UCSD-AML1 (cell line): Measurements from ENCODE around the gene ABCD1.
A peak's percentile ranks its signal among the peaks of the same experiment; 100 is the strongest.

Source experiments
- DNase-seq: peaks from one replicate; lab custom pipeline; 2025; ENCODE audit not compliant: unreplicated experiment; lab: John Stamatoyannopoulos, UW

Gene ABCD1

GRCh38 chrX:153772316-153773217 is 47.9 kb downstream of the ABCD1 start:
- DNase-seq, result no peak

DNA sequence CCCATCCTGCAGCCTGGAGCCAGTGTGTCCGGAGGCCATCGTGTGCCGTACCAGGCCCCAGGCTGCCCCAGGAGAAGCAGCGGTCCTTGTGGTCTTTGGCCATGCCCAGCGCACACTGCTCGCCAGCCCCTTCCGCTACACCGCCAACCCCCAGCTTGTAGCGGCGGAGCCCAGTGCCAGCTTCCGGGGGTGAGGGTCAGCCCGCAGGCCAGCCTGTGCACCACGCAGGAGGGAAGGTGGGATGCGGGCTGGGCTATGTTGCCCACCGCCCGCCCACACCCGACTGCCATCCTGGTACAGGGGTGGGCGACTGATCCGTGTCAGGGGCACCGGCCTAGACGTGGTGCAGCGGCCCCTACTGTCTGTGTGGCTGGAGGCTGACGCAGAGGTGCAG is 48.6 kb downstream of the ABCD1 start:
- no peak for DNase-seq

DNA sequence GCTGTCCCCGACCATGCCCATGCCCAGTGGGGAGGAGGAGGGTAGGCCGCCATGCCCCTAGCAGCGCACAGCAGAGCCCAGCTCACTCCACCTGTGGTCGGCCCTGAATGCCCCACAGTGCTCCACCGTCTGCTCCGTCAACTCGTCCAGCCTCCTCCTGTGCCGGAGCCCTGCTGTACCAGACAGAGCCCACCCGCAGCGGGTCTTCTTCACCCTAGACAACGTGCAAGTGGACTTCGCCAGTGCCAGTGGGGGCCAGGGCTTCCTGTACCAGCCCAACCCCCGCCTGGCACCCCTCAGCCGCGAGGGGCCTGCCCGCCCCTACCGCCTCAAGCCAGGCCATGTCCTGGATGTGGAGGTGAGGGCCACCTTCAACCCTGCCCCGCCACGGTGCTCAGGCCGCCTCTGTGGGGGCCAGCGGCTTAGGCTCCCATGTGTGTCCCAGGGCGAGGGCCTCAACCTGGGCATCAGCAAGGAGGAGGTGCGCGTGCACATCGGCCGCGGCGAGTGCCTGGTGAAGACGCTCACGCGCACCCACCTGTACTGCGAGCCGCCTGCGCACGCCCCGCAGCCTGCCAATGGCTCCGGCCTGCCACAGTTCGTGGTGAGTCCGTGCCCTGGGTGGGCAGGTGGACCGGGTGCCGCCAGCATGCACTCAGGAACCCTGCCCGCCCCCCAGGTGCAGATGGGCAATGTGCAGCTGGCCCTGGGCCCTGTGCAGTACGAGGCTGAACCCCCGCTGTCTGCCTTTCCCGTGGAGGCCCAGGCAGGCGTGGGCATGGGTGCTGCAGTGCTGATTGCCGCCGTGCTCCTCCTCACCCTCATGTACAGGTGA is 49.3 kb downstream of the ABCD1 start:
- DNase-seq, result no peak

DNA sequence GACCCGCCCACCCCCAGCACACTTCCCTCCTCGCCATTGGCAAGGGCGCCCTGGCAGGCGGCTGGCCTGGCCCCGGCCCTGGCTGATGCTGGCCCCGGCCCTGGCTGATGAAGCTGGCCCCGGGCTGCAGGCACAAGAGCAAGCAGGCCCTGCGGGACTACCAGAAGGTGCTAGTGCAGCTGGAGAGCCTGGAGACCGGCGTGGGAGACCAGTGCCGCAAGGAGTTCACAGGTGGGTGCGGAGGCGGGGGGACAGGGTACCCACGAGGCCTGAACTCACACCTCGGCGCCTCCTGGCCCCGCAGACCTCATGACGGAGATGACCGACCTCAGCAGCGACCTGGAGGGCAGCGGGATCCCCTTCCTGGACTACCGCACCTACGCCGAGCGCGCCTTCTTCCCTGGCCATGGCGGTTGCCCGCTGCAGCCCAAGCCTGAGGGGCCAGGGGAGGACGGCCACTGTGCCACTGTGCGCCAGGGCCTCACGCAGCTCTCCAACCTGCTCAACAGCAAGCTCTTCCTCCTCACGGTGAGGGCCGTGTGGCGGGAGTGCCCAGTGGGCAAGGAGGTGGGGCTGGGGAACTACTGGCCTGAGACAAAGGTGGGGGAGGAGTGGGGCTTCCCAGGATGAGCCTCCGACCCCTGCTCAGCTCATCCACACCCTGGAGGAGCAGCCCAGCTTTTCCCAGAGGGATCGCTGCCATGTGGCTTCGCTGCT is 50.1 kb downstream of the ABCD1 start:
- DNase-seq, result no peak

GRCh38 chrX:153775293-153776119 is 50.9 kb downstream of the ABCD1 start:
- no peak for DNase-seq

DNA sequence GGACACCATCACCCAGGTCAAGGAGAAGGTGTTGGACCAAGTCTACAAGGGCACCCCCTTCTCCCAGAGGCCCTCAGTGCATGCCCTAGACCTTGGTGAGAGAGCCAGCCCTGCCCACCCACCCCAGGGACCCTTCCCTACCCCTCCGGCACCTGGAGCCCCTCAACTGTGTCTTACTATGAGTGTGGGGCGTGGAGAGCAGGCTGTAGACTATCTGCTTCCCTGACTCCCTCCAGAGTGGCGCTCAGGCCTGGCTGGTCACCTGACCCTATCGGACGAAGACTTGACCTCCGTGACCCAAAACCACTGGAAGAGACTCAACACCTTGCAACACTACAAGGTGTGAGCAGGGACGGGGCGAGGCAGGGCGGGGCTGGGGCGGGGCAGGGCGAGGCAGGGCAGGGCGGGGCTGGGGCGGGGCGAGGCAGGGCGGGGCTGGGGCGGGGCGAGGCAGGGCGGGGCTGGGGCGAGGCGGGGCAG is 51.5 kb downstream of the ABCD1 start:
- no peak for DNase-seq

DNA sequence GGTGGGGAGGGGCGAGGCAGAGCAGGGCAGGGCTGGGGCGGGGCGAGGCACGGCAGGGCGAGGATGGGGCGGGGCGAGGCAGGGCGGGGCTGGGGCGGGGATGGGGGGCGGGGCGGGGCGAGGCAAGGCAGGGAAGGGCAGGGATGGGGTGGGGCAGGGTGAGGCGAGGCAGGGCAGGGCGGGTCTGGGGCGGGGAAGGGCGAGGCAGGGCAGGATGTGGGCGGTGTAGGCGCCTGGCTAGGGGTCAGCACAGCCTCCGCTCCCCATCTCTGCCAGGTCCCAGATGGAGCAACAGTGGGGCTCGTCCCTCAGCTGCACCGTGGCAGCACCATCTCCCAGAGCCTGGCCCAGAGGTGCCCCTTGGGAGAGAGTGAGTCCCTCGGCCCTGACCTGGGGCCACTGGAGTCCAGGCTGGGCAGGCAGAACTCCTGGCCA is 52.0 kb downstream of the ABCD1 start:
- no peak for DNase-seq

GRCh38 chrX:153777261-153778090 is 52.8 kb downstream of the ABCD1 start:
- no peak for DNase-seq

GRCh38 chrX:153778181-153778580 is 53.5 kb downstream of the ABCD1 start:
- DNase-seq, result no peak

DNA sequence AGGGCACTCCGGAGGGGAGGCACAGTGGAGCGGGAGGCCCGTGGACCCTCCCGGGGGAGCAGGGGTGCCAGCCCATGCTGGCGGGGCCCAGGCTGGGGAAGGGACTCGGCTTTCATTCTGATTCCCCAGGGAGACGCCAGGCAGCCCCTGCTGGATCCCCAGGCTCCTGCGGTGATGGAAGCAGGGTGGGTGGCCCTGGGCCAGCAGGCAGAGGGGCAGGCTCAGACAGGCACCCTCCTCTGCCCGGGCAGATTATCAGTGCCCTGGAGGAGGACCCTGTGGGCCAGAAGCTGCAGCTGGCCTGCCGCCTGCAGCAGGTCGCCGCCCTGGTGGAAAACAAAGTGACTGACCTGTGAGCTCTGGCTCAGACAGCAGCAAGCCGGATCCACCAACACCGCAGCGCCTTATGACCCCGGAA is 54.0 kb downstream of the ABCD1 start:
- DNase-seq, result peak; percentile 42

DNA sequence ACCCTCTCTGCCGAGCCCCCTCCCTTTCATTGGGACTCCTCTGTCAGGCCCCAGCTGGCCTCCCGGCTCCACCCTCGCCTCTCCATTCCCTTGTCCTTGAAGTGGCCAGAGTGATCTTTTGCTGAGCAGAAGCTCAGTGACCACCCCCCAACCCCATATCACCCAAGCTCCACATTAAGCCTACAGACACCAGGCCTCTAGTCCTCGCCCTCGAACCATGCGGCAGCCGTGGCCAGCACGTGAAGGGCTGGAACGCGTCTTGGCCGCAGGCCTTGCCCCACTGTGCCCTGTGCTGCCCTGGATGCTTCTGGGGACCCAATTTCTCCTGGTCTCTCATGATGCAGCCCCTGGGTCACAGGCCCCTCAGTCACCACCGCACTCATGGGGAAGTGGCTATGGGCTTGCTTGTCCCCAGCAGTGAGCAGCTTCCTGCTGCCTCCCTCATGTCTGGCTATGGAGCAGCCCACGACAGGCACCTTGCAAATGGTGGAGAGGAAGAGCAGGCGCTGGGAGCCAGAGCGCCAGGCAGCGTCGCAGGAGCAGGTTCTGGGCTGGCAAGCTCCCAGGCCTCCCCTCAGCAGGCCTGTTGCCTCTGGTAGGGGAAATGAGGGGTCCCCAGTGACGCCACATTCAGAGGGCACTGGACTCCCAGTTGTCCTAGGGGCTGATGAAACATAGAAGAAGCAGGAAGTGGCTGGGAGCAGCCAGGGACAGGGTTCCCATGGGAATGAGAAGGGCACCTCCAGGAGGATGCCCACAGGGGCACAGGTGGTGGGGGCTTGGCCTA is 55.4 kb downstream of the ABCD1 start:
- no peak for DNase-seq

GRCh38 chrX:153780678-153781427 is 56.2 kb downstream of the ABCD1 start, which contains the start of gene SRPK3:
TSS of gene SRPK3 (plus strand) at chrX:153781041. CDS start at chrX:153781087, 46 bp downstream.
- DNase-seq, result no peak

- no peak for DNase-seq
Observed at GRCh38 chrX:153781428-153782047, 56.9 kb downstream of the ABCD1 start.

- DNase-seq, result no peak
Observed at GRCh38 chrX:153782313-153782712, 57.7 kb downstream of the ABCD1 start.

DNA sequence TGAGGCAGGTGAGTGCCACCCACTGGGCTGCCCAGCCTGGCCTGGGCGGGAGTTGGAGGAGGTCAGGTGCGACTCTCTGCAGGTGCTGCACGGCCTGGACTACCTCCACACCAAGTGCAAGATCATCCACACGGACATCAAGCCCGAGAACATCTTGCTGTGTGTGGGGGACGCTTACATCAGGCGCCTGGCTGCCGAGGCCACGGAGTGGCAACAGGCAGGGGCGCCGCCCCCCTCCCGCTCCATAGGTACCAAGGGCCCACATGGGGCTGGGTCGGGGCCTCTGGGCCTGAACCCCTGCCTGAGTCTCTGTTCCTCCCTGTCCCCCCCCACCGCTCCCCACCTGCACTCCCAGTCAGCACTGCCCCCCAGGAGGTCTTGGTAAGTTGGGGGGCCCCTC is 58.2 kb downstream of the ABCD1 start:
- DNase-seq, result no peak

GRCh38 chrX:153783378-153784013 is 58.8 kb downstream of the ABCD1 start:
- DNase-seq, result no peak
